Muscle layer of colon (tissue), 2 donors: ENCODE data around the gene CD79A.

ENCODE experiments used
- H3K27ac ChIP-seq: one replicate; pipeline ENCODE4 v1.7.0; 2013; ENCODE audit warnings: low read depth, mild to moderate bottlenecking, low read length, moderate library complexity
- H3K27me3 ChIP-seq, 2 donors: one replicate each; pipeline ENCODE4 v1.7.0; 2013; ENCODE audit warnings: low read length in 2 of 2, mild to moderate bottlenecking in 2 of 2; ENCODE audit not compliant: insufficient read depth in 2 of 2, control insufficient read depth in 1 of 2
- H3K36me3 ChIP-seq: one replicate; pipeline ENCODE4 v1.7.0; 2013; ENCODE audit warnings: mild to moderate bottlenecking, low read length; ENCODE audit not compliant: insufficient read depth
- H3K4me1 ChIP-seq: one replicate; pipeline ENCODE4 v1.7.0; 2013; ENCODE audit warnings: mild to moderate bottlenecking, low read length; ENCODE audit not compliant: insufficient read depth
- H3K4me3 ChIP-seq, 2 donors: one replicate each; pipeline ENCODE4 v1.7.0; 2013; ENCODE audit warnings: low read length in 2 of 2, low read depth in 1 of 2, mild to moderate bottlenecking in 1 of 2, moderate library complexity in 1 of 2
- H3K9ac ChIP-seq: one replicate; pipeline ENCODE4 v1.7.0; 2013; ENCODE audit warnings: low read length
- H3K9me3 ChIP-seq: one replicate; pipeline ENCODE4 v1.7.0; 2013; ENCODE audit warnings: mild to moderate bottlenecking, low read length
- donor health status: abdominal sarcoma.
- donor health status: Adenocarcinoma of cecum.

CD79A gene

DNA sequence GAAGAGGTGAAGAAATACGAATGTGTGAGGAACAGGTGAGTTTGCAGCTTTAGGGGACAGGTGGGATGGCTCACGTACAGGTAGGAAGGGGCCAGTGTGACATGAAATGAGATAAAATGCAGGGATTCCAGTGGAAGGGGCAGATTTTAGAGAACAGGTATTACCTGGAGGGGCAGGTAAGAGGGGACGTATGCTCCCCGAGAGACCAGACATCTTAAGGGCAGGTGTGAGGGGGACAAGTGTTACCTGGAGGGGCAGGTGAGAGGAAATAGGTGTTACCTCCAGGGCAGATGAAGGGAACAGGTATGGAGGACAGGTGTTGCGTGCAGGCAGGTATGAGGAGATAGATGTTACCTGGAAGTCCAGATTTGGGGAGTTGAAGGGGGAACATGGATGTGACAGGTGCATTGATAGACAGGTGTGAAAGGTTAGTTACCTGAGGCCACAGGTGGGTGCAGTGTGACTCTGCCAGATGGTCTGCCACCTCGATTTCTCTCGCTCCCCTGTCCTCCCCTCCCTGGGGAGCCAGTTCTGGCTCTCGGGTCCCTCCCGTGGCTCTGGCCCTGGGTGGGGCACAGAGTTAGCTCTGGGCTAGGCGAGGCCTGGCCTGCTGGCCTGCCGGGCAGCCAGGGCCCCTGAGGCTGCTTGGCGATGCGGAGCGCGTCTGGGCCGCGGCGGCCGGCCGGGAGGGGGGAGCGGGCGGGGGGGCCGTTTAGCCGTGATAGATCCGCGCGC is 49.1 kb downstream of the CD79A start:
- Histone ChIP-seq H3K27me3 (peaks cover 74 to 95% of the 10 kb centered on the region in 2 donors), H3K36me3 (no peaks in the 10 kb centered on the region)

GRCh38 chr19:41926763-41927496 is 49.9 kb downstream of the CD79A start:
- Histone ChIP-seq H3K9ac (no peak overlapping the region), H3K4me1 (peaks cover 10% of the 10 kb centered on the region), H3K9me3 (no peaks in the 10 kb centered on the region), H3K27me3 (peaks cover 74 to 96% of the 10 kb centered on the region in 2 donors), H3K4me3 (no peak overlapping the region), H3K27ac (no peak overlapping the region), H3K36me3 (no peaks in the 10 kb centered on the region)

More for the DNA sequence above, 49.1 kb downstream of the CD79A start:
- Histone ChIP-seq H3K4me3 (no peak overlapping the region), H3K9ac (no peak overlapping the region), H3K4me1 (peaks cover 10% of the 10 kb centered on the region), H3K27ac (no peak overlapping the region), H3K9me3 (no peaks in the 10 kb centered on the region)

DNA sequence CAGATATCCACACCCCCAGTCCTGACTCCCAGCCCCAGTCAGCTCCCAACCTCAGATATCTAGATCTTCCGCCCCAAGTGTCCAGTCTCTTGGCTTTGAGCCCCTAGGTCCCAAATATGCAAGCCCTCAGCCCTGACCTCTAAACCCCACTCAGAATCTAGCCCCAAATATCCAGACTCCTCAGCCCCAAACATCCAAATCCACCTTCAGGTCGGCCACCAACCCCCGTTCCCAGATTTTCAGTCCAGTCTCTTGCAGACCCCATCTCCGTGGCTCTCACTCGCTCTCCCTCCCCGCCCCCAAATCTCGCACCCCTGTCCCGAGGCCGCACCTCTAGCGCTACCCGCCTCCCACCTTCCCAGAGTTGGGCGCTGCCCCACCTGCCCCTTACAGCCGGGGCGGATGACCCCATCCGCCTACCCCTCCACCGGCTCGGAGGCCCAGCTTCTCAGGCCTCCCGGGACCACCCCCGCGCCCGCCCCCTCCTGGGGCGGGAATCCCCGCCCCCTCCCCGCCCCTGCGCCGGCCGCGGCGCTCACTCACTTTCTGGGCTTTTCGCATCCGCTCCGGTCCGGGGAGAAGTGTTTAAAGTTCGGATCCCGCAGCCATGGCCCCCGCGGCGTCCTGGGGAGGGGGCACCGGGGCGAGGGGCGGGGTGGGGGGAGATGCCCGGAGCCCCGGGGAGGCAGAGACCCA is 50.6 kb downstream of the CD79A start:
- H3K4me3 ChIP-seq, result no peak overlapping the region
- H3K9ac ChIP-seq, result no peak overlapping the region
- H3K36me3 ChIP-seq, result no peaks in the 10 kb centered on the region
- no peaks in the 10 kb centered on the region for H3K9me3 ChIP-seq
- H3K27ac ChIP-seq, result no peak overlapping the region
- peaks cover 80 to 96% of the 10 kb centered on the region in 2 donors for H3K27me3 ChIP-seq
- H3K4me1 ChIP-seq, result peaks cover 10% of the 10 kb centered on the region

DNA sequence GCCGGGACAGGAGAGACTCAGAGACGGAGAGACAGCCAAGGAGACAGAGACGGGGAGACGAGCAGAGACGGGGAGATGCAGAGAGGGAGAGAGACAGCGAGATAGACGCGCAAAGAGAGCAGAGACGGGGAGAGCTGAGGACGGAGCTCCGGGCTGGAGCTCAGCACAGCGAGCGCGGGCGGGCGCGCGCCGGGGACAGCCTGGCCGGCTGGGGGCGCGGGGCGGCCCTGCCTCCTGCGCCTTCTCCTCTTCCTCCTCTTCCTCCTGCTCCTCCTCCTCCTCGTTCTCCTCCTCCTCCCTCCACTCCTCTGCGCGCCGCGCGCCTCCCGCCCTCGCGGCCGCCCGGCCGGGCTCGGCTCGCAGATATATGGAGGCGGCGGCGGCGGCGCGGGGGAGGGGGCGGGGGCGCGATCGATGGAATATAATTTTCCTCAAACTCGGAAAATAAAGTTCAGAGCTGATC is 51.2 kb downstream of the CD79A start, which contains the start of gene ERFL:
Gene ERFL (minus strand): TSS at position 229 of the 463 bp plus-strand sequence. CDS start 15,530 bp downstream, outside the sequence.
- H3K27ac ChIP-seq, result no peak within 1 kb of the TSS
- no peak within 1 kb of the TSS for H3K9ac ChIP-seq
- H3K27me3 ChIP-seq, result peaks cover 79 to 96% of the 10 kb centered on the region in 2 donors

DNA sequence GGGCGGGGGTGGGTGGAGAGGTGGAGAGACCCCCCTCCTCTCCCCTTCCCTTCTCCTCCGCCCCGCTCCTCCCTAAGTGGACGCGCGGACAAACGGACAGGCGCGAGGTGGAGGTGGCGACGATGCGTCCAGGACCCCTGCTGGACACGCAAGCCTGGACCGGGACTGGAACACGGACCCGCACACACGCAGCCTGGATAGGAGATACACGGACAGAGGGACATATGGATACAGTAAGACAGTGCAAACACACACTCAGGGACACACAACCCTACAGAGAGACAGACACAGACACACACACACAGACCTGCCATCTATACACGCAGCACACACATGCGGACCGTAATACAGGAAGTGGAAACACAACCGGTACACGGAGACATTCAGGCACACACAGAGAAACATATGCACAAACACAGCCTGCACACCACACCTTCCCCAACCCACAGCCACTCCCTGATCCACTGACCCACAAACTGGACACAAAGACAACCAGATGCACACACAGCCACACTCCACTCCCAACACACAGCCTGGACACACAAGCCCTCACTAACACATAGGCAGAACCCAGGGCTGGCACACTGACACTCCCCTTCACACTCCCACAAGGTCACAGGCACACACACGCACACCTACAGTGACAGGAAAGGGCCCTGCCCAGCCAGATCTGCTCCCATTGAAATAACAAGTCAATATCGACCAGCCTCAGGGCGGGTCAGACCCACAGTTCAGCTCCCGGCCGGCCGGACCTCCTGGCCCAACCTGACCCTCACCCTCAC is 51.9 kb downstream of the CD79A start:
- no peak overlapping the region for H3K4me3 ChIP-seq
- no peaks in the 10 kb centered on the region for H3K9me3 ChIP-seq
- no peak overlapping the region for H3K9ac ChIP-seq
- no peak overlapping the region for H3K27ac ChIP-seq
- H3K36me3 ChIP-seq, result no peaks in the 10 kb centered on the region
- peaks cover 10% of the 10 kb centered on the region for H3K4me1 ChIP-seq
- H3K27me3 ChIP-seq, result peaks cover 85 to 97% of the 10 kb centered on the region in 2 donors

More for the DNA sequence above, 51.2 kb downstream of the CD79A start, which contains the start of gene ERFL:
- peaks cover 10% of the 10 kb centered on the region for H3K4me1 ChIP-seq
- H3K9me3 ChIP-seq, result no peaks in the 10 kb centered on the region
- no peaks in the 10 kb centered on the region for H3K36me3 ChIP-seq
- peak within 1 kb of the TSS in 1 of 2 donors; percentile 26 for H3K4me3 ChIP-seq

GRCh38 chr19:41929536-41930071 is 52.5 kb downstream of the CD79A start:
- Histone ChIP-seq H3K27me3 (peaks cover 79 to 97% of the 10 kb centered on the region in 2 donors), H3K36me3 (no peaks in the 10 kb centered on the region), H3K27ac (no peak overlapping the region), H3K4me3 (no peak overlapping the region), H3K9me3 (no peaks in the 10 kb centered on the region), H3K9ac (no peak overlapping the region), H3K4me1 (peaks cover 10% of the 10 kb centered on the region)

DNA sequence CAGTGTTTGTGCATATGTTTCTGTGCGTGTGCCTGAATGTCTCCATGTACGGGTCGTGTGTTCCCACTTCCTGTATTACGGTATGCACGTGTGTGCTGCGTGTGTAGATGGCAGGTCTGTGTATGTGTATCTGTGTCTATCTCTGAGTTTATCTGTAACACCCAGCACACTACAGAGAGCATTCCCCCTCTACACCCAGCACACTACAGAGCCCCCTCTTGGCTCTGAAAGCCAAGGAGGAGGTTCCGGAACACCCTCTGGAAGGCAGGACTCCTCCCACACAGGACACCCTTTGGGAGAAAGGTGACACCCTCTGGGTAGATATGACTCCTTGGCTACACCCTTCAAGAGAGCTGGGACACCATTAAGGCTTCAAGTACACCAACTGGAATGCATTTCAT is 53.2 kb downstream of the CD79A start:
- Histone ChIP-seq H3K4me1 (peaks cover 10% of the 10 kb centered on the region), H3K36me3 (no peaks in the 10 kb centered on the region), H3K27me3 (peaks cover 78 to 97% of the 10 kb centered on the region in 2 donors), H3K4me3 (no peak overlapping the region), H3K9ac (no peak overlapping the region), H3K9me3 (no peaks in the 10 kb centered on the region), H3K27ac (no peak overlapping the region)
